ENCODE data around the gene PCED1B.
"Not testable (repeated sequence)": the region's sequence is repeated elsewhere in the genome, so short reads cannot be mapped to it uniquely, and the experiment has no call there.

Gene PCED1B, protein sequence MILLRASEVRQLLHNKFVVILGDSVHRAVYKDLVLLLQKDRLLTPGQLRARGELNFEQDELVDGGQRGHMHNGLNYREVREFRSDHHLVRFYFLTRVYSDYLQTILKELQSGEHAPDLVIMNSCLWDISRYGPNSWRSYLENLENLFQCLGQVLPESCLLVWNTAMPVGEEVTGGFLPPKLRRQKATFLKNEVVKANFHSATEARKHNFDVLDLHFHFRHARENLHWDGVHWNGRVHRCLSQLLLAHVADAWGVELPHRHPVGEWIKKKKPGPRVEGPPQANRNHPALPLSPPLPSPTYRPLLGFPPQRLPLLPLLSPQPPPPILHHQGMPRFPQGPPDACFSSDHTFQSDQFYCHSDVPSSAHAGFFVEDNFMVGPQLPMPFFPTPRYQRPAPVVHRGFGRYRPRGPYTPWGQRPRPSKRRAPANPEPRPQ

DNA sequence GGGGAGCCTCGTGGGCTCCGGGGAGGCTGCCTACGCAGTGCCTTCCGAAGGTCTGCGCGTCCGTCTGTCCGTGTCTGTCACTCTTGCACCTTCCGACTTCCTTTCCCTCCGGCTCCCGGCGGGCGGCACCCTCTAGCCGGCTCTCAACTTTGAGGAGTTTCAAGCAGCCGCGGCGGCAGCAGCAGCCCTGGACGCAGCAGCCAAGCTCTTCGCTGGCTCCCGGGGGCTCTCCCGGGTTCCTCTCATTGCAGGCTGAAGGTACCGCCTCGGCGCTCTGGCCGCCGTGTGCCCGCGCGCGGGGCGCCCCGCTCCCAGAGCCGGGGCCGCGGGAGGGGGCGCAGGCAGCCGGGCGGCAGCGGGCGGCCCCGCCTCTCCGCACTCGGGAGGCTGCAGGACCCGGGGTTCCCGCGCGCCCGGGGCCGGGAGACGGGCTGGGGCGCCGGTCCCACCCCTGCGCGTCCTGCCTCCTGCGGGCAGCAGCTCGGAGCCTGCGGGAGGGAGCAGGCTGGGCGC lies at the start of gene PCED1B, which contains the start of gene AMIGO2:
PCED1B (plus strand) TSS at position 154 of the 513 bp plus-strand sequence. CDS start 155,443 bp downstream, outside the sequence.
AMIGO2 (minus strand) TSS at position 492 of the 513 bp plus-strand sequence. CDS start 957 bp downstream, outside the sequence.
- peak; percentile 59 for DNase-seq

DNA sequence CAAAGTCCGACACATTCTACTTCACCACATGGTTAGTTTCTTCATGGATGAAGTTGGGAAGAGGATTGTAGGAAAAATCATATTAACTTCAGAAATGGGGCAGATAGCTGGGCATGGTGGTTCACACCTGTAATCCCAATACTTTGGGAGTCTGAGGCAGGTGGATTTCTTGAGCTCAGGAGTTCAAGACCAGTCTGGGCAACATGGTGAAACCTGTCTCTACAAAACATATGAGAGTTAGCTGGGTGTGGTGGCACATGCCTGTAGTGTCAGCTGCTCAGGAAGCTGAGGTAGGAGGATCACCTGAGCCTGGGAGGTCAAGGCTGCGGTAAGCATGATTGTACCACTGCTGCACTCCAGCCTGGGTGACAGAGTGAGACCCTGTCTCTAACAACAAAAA lies 49.5 kb upstream of the PCED1B start:
- no peak for DNase-seq

DNA sequence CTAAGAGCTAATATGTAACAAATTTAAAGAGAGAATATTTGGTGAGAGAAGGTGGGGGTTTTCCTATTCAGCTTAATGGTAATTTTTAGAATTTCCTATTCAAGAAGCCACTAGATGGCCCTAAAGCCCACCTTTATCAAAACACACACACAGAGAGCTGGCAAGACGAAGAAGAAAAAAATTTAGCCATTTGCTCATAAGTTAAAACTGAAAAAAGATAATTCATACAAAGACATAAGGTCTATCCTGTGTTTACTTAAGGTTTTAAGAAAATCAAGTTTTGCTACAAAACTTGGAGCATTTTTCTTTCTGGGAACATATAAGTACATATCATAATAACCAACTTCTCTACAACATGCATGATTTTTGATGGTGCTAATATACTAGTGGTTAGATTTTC lies 46.8 kb upstream of the PCED1B start:
- no peak for DNase-seq

DNA sequence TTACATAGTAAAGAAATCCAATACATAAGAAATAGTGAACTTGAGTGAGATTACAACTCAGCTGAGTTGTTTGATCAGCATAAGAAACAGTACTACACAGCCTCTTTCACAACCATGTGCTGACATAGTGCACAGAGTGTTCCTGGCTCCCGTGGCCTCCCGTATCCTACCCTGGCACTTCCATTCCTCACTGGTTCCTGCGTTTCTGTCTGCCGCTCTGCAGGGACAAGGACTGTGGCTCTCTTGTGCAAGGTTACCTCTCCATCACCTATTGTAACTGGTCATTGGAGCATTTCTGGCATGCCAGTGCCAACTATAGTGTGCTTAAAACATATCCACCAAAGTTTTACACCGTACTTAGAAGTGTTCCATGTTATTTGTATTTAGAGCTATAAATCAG lies 46.3 kb upstream of the PCED1B start:
- no peak for DNase-seq

DNA sequence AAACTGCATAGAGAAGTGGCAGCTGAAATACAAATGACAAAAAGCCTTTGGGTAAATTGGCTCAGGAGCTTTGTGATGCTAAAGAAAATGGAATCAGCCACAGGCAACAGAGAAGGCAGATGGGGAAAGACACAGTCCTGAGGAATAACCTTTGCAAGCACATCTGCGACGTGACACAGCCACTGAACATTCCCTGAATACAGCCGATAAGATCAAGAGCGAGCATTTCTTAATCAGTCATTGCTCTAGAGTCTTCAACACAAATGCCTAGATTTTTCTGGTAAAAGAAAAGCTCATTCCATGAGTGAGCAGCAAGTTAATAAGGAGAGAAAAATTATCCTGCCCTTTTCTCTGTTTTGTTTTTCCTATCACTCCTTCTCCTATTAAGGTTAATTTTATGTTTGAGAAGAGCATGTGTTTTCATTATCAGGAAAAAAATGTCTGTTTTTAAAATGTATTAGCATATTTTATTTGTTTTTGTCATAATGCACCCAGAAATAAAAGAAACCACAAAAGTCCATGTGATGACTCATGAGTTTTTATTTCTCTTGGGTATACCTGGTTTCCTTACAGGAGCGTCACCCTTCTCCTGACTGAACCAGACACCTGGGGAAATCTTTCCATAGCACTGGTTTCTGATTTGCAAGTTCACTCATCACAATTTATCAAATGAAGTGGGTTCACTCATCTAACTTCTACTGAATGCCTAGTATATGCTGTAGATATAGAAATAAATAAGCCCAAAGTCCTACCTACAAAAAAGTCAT lies 45.4 kb upstream of the PCED1B start:
- DNase-seq, result no peak

DNA sequence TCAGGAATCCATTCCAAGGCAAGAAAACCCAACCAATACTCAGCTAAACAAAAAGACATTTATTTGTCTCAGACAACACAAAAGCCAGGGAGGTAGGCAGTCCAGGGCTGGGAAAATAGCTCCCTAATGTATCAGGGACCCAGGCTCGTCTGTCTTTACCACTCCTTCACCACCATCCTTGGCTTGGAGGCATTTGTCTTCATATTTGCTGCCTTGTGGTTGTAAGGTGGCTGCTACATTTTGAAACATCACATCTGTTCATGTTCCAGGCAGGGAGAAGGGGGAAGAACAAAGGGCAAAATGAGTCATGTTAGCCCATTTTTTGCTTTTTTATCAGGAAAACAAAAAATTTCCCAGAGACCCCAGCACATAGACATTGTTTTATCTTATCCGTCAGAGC lies 44.8 kb upstream of the PCED1B start:
- DNase-seq, result no peak

DNA sequence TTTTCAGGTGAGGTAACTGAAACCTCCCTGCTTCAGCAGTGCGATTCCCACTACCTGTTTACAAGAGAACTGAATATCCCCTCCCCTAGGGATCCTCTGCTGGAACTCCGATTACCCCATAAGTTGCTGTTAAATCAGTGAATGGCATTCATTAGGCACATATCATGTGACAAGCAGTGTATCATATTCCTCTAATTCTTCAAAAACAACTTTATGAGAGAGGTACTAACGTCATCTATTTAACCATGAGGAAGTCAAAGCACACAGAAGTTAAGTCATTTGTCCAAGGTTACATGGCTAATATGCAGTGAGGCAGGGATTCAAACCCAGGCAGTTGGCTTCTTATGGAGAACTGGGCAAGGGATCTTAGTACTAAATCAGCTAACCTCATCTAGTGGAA lies 43.9 kb upstream of the PCED1B start:
- no peak for DNase-seq

DNA sequence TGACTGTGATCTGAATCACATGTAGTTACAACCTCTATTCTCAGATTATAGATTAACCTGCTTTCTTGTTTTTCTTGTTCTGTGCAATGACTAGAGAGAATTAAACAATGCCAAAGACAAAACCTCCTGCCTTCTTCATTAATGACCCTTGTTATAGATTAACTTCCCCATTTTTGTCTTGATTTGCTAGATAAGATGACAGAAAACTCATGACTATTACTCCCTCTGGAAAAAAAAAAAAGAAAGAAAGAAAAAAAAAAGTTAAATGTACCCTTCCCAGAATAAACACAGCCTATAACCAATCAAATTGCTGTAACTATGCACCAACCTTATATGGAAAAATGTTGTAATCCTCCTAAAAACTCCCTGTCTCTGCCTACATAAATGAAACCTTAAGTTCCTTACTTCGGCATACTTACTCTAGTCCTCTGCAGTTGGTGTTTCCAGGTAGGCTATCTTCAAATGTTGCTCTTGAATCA lies 41.1 kb upstream of the PCED1B start:
- no peak for DNase-seq

DNA sequence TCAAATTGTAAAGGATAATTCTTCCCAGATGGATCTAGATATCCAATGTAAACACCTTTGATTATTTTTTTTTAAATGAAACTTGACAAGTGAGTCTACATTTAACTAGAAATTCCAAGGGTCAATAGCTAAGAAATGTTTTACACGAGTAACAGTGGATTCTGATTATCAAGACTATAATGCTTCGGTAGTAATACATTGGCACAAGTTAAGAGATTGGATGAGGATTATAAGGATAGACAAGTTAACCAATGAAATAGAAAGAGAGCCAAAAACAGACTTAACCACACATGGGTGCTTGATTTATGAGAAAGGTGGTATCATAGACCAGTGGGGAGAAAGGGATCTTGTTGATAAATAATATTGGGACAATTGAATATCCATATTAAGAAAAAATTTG lies 40.3 kb upstream of the PCED1B start:
- DNase-seq, result no peak

DNA sequence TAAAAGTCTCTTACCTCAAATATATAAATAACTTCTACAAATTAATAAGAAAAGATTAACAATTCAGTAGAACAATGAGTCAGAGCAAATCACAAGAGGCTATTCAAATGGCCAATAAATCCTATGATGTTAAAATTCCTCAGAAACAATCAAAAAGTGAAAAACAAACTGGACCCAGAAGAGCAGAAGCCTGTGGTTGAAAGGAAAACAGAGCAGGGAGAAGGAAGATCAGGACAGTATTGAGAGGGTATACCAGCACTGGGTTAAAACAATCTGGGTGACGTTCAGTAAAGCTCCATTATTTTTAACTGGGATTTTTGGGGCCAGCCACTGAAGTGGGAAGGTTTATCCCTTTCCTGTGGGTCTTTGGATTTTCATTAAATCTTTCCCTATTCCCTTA lies 39.7 kb upstream of the PCED1B start:
- no peak for DNase-seq

DNA sequence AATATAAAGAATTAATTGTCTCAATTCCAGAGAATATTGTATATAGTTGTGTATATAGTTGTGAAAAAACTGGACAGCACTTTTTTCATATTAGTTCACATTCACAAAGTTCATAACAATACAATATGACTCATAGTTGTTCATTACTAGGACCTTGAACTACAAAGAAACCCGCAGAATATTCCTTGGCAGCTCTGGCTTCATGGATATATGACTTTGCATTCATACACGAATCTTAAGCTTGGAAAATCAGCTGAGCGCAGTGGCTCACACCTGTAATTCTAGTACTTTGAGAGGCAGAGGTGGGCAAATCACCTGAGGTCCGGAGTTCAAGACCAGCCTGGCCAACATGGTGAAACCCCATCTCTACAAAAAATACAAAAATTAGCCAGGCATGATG lies 38.1 kb upstream of the PCED1B start:
- DNase-seq, result no peak

DNA sequence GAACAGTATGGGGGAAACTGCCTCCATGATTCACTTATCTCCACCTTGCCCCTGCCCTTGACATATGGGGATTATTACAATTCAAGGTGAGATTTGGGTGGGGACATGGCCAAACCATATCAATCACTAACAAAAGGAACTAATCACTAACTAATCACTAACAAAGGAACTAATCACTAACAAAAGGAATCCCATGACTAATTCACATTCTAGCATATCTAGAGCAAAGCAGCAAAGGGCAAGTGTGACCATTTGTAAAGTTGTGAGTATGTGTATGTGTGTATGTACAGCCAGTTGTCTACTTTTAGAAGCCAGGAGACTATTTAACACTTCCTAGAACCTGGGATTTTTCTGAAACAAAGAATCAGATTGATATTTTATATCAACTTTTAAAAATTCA lies 30.9 kb upstream of the PCED1B start:
- no peak for DNase-seq

DNA sequence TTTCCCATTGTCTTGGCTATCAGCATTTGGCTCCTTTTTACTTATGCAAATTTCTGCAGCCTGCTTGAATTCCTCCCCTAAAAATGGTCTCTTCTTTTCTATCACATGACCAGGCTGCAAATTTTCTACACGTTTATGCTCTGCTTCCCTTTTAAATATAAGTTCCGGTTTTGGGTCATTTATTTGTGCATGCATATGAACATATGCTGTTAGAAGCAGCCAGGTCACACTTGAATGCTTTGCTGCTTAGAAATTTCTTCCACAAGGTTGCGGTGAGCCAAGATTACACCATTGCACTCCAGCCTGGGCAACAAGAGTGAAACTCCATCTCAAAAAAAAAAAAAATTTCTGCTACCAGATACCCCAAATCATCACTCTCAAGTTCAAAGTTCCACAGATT lies 28.1 kb upstream of the PCED1B start:
- not testable (repeated sequence) for DNase-seq

DNA sequence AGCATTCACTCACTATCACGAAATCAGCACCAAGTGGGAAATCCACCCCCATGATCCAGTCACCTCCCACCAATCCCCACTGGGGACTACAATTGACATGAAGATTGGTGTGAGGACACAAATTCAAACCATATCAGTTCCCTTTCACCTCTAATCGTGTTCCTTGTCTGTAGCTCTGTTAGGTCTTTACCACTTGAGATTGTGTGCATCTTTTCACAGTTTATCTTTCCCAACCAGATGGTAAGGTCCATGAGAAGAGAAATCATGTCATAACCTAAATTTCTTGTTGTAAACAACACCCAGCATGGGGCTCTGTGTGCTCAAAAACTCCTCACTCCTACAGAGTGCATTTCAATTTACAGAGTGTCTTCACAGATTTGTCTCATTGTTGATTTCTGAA lies 27.1 kb upstream of the PCED1B start:
- no peak for DNase-seq

DNA sequence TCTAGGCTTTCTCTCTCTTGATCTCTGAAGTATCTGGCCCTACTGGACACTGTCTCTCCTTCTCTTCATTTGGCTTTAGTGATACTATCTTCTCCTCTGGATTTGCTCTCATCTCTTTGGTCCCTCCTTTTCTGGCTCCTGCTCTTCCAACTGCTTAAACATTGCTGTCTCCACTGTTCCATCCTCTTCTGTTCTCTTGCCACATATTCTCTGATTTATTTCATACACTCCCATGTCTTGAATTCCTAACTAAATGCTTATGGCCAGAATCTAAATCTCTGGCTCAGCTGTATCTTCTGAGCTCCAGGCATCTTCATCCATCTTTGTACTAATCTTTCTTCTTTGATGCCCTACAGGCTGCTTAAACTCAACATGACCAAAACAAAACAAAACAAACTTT lies 25.5 kb upstream of the PCED1B start:
- DNase-seq, result no peak

DNA sequence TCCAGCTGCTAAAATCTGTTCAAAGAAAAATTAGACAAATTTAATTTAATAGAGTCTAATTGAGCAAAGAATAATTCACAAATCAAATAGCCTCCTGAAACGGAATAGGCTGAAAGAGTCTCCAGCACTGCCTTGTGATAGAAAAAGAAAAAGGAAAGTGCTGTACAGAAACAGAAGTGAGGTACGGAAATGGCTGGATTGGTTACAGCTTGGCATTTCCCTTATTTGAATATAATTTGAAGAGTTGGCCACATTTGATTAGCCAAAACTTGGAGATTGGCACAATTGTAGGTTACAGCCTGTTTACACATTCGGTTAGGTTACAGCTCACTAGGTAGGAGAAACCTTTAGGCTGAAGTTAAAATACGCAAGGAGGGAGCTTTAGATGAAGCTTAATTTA lies 24.8 kb upstream of the PCED1B start:
- DNase-seq, result no peak

DNA sequence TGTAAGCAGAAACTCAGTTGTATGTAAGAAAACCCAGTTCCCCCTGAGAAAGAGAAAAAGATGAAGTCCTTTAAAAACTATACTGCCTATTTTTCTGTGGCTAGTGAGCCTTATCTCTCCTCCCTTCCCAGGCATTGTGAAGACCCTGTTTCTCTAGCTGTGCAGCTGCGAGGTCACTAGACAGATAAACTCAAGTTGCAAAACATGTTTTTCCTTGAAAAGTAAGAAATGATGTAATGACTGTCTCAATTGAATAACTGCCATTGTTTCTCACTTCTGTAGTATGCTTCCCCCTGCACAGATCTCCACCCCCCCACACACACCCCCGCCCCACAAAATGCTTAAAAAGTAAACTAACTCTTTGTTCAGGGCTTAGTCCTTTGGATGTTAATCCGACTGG lies 23.6 kb upstream of the PCED1B start:
- not testable (repeated sequence) for DNase-seq

DNA sequence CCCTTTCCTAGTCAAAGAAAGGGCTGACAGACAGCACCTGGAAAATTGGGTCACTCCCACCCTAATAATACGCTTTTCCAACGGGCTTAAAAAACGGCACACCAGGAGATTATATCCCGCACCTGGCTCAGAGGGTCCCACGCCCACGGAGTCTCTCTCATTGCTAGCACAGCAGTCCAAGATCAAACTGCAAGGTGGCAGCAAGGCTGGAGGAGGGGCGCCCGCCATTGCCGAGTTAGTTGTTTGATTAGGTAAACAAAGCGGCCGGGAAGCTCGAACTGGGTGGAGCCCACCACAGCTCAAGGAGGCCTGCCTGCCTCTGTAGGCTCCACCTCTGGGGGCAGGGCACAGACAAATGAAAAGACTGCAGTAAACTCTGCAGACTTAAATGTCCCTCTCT lies 22.5 kb upstream of the PCED1B start:
- not testable (repeated sequence) for DNase-seq

DNA sequence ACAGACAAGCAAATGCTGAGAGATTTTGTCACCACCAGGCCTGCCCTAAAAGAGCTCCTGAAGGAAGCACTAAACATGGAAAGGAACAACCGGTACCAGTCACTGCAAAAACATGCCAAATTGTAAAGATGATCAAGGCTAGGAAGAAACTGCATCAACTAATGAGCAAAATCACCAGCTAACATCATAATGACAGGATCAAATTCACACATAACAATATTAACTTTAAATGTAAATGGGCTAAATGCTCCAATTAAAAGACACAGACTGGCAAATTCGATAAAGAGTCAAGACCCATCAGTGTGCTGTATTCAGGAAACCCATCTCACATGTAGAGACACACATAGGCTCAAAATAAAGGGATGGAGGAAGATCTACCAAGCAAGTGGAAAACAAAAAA lies 20.8 kb upstream of the PCED1B start:
- not testable (repeated sequence) for DNase-seq

DNA sequence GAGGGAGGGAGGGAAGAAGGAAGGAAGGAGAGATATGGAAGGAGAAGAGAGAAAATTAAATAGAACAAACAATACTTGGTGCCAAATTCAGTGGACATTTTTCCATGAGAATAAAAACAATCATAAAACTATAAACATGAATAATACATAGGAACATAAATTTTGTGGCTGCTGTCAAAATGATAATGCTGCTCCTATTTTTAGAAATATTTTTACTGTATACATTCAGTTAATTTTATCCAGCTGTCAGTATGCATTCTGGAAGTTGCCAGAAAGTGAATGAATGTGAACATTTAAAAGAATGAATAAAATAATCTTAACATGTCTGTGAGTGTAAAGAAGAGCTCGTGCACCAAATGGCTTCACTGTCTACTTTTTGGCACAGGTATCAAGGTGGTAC lies 13.9 kb upstream of the PCED1B start:
- no peak for DNase-seq

DNA sequence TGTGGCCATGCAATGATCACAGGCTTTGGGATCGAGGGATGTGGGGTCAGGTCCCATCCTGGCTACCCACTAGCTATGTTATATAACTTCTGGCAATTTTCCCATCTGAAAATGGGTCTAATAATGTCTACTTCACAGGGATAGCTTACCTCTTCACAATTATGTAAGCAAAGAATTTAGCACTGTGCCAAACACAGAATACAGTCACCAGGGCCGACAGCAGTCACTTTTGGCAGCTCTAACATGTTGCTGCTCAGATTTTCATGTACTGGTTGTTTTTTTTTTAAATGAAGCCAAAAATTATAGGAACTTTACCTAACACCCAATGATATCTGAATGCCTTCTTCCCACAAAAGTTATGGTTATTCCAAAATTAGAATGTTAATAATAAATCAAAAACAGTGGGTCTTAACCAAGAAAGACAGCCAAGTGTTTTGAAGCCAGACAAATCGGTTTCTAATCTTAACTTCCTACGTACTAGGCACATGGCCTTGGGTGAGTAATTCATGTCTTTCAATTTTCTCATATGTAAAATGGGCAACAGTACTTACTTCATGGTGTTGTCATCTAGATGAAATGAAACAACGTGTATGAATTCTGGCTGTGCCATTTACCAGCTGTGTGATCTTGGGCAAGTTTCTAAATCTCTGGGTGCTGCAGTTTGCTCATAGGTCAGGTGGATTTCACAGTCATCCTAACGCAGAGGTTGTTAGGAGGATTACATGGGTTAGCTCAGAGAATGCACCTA lies 13.0 kb upstream of the PCED1B start:
- DNase-seq, result no peak

DNA sequence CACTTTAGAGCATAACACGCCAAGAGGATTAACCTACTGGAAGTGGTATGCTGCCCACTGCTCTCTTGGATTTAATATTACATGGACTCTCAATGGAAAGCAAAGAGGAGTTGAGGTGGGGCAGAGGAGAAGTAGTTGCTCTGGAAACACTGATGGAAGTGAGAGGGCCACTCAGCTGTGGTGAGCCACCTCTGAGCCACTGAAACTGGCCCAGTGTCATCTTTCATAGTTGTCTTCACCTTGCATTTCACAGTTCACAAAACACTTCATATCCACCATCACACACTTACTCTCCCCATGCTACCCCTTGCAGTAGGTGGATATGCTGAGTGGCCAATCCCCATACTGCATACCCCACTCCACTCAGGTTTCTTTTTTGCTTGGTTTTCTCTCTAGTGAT lies 12.2 kb upstream of the PCED1B start:
- no peak for DNase-seq
